WTC11 (cell line): Measurements from ENCODE around the gene KRTAP10-6. TPM values are rescaled to one million over a fixed set of nuclear protein-coding genes. Genes with fewer than 3 reads are reported as not detected.

Experiments used
- ATAC-seq: fragments of 200-7000 bp; cut with Tn5 transposase; 2 replicates; pipeline ENCODE4 v1.10.0; 2021; ENCODE audit warnings: mild to moderate bottlenecking, moderate library complexity
- CTCF ChIA-PET: fragments of 300-600 bp; sonication (Branson Sonifier 250); formaldehyde crosslinking; loops from one replicate; lab custom pipeline; 2021; ENCODE audit warnings: antibody characterized with exemption; lab: Charles Lee
- POLR2A ChIA-PET: fragments of 350-600 bp; sonication (Branson Sonifier 250); formaldehyde crosslinking; loops from one replicate; lab custom pipeline; 2021; ENCODE audit warnings: antibody characterized with exemption; lab: Charles Lee
- DNase-seq: peaks from one replicate; pipeline ENCODE4 v3.0.0; 2021; ENCODE audit warnings: low spot score
- H3K27ac Mint-ChIP-seq: 2 replicates; pipeline ENCODE4 v1.8.0; 2021; ENCODE audit warnings: mixed read lengths
- H3K27me3 Mint-ChIP-seq: 2 replicates; pipeline ENCODE4 v1.8.0; 2021; ENCODE audit warnings: low read depth, mild to moderate bottlenecking, moderate library complexity, mixed read lengths
- H3K36me3 Mint-ChIP-seq: 2 replicates; pipeline ENCODE4 v1.8.0; 2021; ENCODE audit warnings: mixed read lengths
- H3K4me1 Mint-ChIP-seq: 2 replicates; pipeline ENCODE4 v1.8.0; 2022; ENCODE audit warnings: mixed read lengths
- H3K4me3 Mint-ChIP-seq: 2 replicates; pipeline ENCODE4 v1.8.0; 2021; ENCODE audit warnings: mild to moderate bottlenecking, moderate library complexity, mixed read lengths
- H3K9me3 Mint-ChIP-seq: 2 replicates; pipeline ENCODE4 v1.8.0; 2021; ENCODE audit warnings: mixed read lengths
- ATF1 ChIP-seq: sonication (generic); formaldehyde crosslinking; IDR thresholded peaks from 2 replicates; pipeline ENCODE4 v1.8.1; 2023; ENCODE audit warnings: mild to moderate bottlenecking, moderate library complexity, missing genetic modification reagents
- CBFB ChIP-seq: sonication (generic); formaldehyde crosslinking; IDR thresholded peaks from 2 replicates; pipeline ENCODE4 v1.8.1; 2022; ENCODE audit warnings: mild to moderate bottlenecking, low read depth, missing genetic modification reagents
- CTCF ChIP-seq: fragments of 200-600 bp; IDR thresholded peaks from 2 replicates; pipeline ENCODE4 v1.8.0; 2022; ENCODE audit warnings: antibody characterized with exemption
- EMX1 ChIP-seq: fragments of 250-450 bp; sonication (Bioruptor Pico); IDR thresholded peaks from 2 replicates; pipeline ENCODE4 v1.8.0; 2021; ENCODE audit warnings: mild to moderate bottlenecking
- FOXK1 ChIP-seq: sonication (generic); formaldehyde crosslinking; IDR thresholded peaks from 2 replicates; pipeline ENCODE4 v1.8.0; 2022; ENCODE audit warnings: mild to moderate bottlenecking, moderate library complexity, missing genetic modification reagents
- GRHL2 ChIP-seq: fragments of 250-450 bp; sonication (Bioruptor Pico); IDR thresholded peaks from 2 replicates; pipeline ENCODE4 v1.8.0; 2022; ENCODE audit warnings: mild to moderate bottlenecking, moderate library complexity; ENCODE audit not compliant: insufficient replicate concordance, severe bottlenecking
- HMGA2 ChIP-seq: fragments of 250-450 bp; sonication (Bioruptor Pico); IDR thresholded peaks from 2 replicates; pipeline ENCODE4 v1.4.0; 2021; ENCODE audit warnings: mild to moderate bottlenecking, moderate library complexity
- KAT7 ChIP-seq: sonication (generic); formaldehyde crosslinking; IDR thresholded peaks from 2 replicates; pipeline ENCODE4 v1.8.1; 2023; ENCODE audit warnings: missing genetic modification reagents, mild to moderate bottlenecking, borderline replicate concordance
- MAX ChIP-seq: sonication (generic); formaldehyde crosslinking; IDR thresholded peaks from 2 replicates; pipeline ENCODE4 v1.8.0; 2022; ENCODE audit warnings: mild to moderate bottlenecking, missing genetic modification reagents
- MXD4 ChIP-seq: fragments of 250-450 bp; sonication (Bioruptor Pico); IDR thresholded peaks from 2 replicates; pipeline ENCODE4 v1.8.0; 2021; ENCODE audit warnings: mild to moderate bottlenecking, moderate library complexity, borderline replicate concordance
- NR1H2 ChIP-seq: sonication (generic); formaldehyde crosslinking; IDR thresholded peaks from 2 replicates; pipeline ENCODE4 v1.9.0; 2021; ENCODE audit warnings: mild to moderate bottlenecking, moderate library complexity, missing genetic modification reagents
- NR2C2 ChIP-seq: sonication (generic); formaldehyde crosslinking; IDR thresholded peaks from 2 replicates; pipeline ENCODE4 v1.8.0; 2022; ENCODE audit warnings: mild to moderate bottlenecking, missing genetic modification reagents
- PRDM15 ChIP-seq: sonication (generic); formaldehyde crosslinking; IDR thresholded peaks from 2 replicates; pipeline ENCODE4 v1.8.0; 2022; ENCODE audit warnings: missing genetic modification reagents
- PREB ChIP-seq: sonication (generic); formaldehyde crosslinking; IDR thresholded peaks from 2 replicates; pipeline ENCODE4 v1.8.1; 2022; ENCODE audit warnings: mild to moderate bottlenecking, missing genetic modification reagents, moderate library complexity, borderline replicate concordance
- RELA ChIP-seq: sonication (generic); formaldehyde crosslinking; IDR thresholded peaks from 2 replicates; pipeline ENCODE4 v1.8.1; 2022; ENCODE audit warnings: missing genetic modification reagents, mild to moderate bottlenecking, borderline replicate concordance
- SP1 ChIP-seq: sonication (generic); formaldehyde crosslinking; conservative IDR thresholded peaks from 2 replicates; pipeline ENCODE4 v1.8.1; 2022; ENCODE audit warnings: missing genetic modification reagents
- TCF7 ChIP-seq: sonication (generic); formaldehyde crosslinking; IDR thresholded peaks from 2 replicates; pipeline ENCODE4 v1.8.0; 2022; ENCODE audit warnings: mild to moderate bottlenecking, low read depth, missing genetic modification reagents, moderate library complexity
- ZNF121 ChIP-seq: sonication (generic); formaldehyde crosslinking; IDR thresholded peaks from 2 replicates; pipeline ENCODE4 v1.8.0; 2023; ENCODE audit warnings: missing genetic modification reagents
- ZNF232 ChIP-seq: sonication (generic); formaldehyde crosslinking; IDR thresholded peaks from 2 replicates; pipeline ENCODE4 v1.8.0; 2022; ENCODE audit warnings: mild to moderate bottlenecking, missing genetic modification reagents
- ZNF416 ChIP-seq: fragments of 250-450 bp; sonication (Bioruptor Pico); IDR thresholded peaks from 2 replicates; pipeline ENCODE4 v1.9.0; 2021; ENCODE audit warnings: mild to moderate bottlenecking, inconsistent platforms
- ZSCAN18 ChIP-seq: fragments of 250-450 bp; sonication (Bioruptor Pico); IDR thresholded peaks from 2 replicates; pipeline ENCODE4 v2.1.2; 2022; ENCODE audit warnings: mild to moderate bottlenecking, moderate library complexity
- total RNA-seq: library from RNA; stranded (reverse); gene quantifications from 3 replicates; pipeline ENCODE4 v1.2.3, GENCODE V29; 2021

The KRTAP10-6 gene
- total RNA-seq, 1 experiment from 2014 or later = 0.17 TPM

- H3K4me1 Mint-ChIP-seq = peaks cover 31% of the 10 kb centered on the region
- POLR2A ChIA-PET = interaction anchor here (0.6 kb wide), 1 partner anchor 221 kb away, joined by 3 read pairs; no protein-coding TSS in a partner anchor
- peak; percentile 81 for ATAC-seq
- no peak for TF ChIP-seq MAX
- TF ChIP-seq NR2C2 = no peak
- no peak for TF ChIP-seq CTCF
- no peak for TF ChIP-seq GRHL2 (CRISPR knock-in tag)
- no peak for TF ChIP-seq HMGA2
- no peak for TF ChIP-seq PREB (CRISPR knock-in tag)
- TF ChIP-seq ZNF416 (CRISPR knock-in tag) = no peak
- TF ChIP-seq MXD4 (CRISPR knock-in tag) = no peak
- no peak for TF ChIP-seq ATF1 (CRISPR knock-in tag)
- no peak for TF ChIP-seq PRDM15 (CRISPR knock-in tag)
- no peak for TF ChIP-seq EMX1 (CRISPR knock-in tag)
- no peak for TF ChIP-seq ZSCAN18 (CRISPR knock-in tag)
- TF ChIP-seq CBFB = no peak
- no peak for TF ChIP-seq ZNF232 (CRISPR knock-in tag)
- peak; percentile 40 for DNase-seq
- H3K9me3 Mint-ChIP-seq = peaks cover 47% of the 10 kb centered on the region
- no peak overlapping the region for H3K4me3 Mint-ChIP-seq
- peaks cover 2% of the 10 kb centered on the region; the same call in 1 of the 2 replicates for H3K27me3 Mint-ChIP-seq
- no peak overlapping the region for H3K27ac Mint-ChIP-seq
- CTCF ChIA-PET = interaction anchor here (0.8 to 3.6 kb wide), 10 partner anchors 8 to 182 kb away, joined by 3 to 16 read pairs (median 4); partner anchors contain the start of genes KRTAP10-12, KRTAP10-5, KRTAP10-9 and TSPEAR
- peaks cover 33% of the 10 kb centered on the region for H3K36me3 Mint-ChIP-seq
Observed at GRCh38 chr21:44618504-44618903, 26.2 kb upstream of the KRTAP10-6 start.

GRCh38 chr21:44617071-44617501, 24.8 kb upstream of the KRTAP10-6 start:
- Mint-ChIP-seq H3K27ac (no peak overlapping the region), H3K36me3 (peaks cover 28% of the 10 kb centered on the region), H3K4me1 (peaks cover 31% of the 10 kb centered on the region), H3K4me3 (no peak overlapping the region), H3K27me3 (no peaks in the 10 kb centered on the region; the same call in 1 of the 2 replicates), H3K9me3 (peaks cover 33% of the 10 kb centered on the region)
- POLR2A ChIA-PET = no interaction called here
- DNase-seq (peak; percentile 48), ATAC-seq (peak; percentile 77)
- CTCF ChIA-PET = interaction anchor here (0.6 to 3.6 kb wide), 5 partner anchors 106 to 276 kb away, joined by 4 to 16 read pairs (median 4); no protein-coding TSS in a partner anchor
- TF ChIP-seq NR1H2 (CRISPR knock-in tag) = no peak
- TF ChIP-seq SP1 (CRISPR knock-in tag) = no peak
- TF ChIP-seq ZNF121 (CRISPR knock-in tag) = no peak
- TF ChIP-seq TCF7 (CRISPR knock-in tag) = no peak
- TF ChIP-seq PRDM15 (CRISPR knock-in tag) = no peak
- no peak for TF ChIP-seq ATF1 (CRISPR knock-in tag)
- TF ChIP-seq KAT7 (CRISPR knock-in tag) = no peak
- no peak for TF ChIP-seq FOXK1 (CRISPR knock-in tag)
- TF ChIP-seq RELA = no peak
- TF ChIP-seq CTCF = no peak
